H1 (cell line): ENCODE measurements around the gene COX5B. TPM values are rescaled to one million over a fixed set of nuclear protein-coding genes. Genes with fewer than 3 reads are reported as not detected.

Experiments
- CTCF ChIA-PET: fragments of 300-600 bp; sonication (Branson Sonifier 250); formaldehyde crosslinking; loops from one replicate; lab custom pipeline; 2021; ENCODE audit not compliant: partially characterized antibody; lab: Charles Lee
- POLR2A ChIA-PET: fragments of 300-600 bp; sonication (Branson Sonifier 250); formaldehyde crosslinking; loops from one replicate; lab custom pipeline; 2021; ENCODE audit warnings: inconsistent platforms; ENCODE audit not compliant: partially characterized antibody; lab: Charles Lee
- DNase-seq, 2 experiments: peaks; one replicate each; pipeline versions ENCODE4 v3.0.0 to v3.0.0-alpha.2; 2010 to 2022; ENCODE audit warnings: low spot score in 2 of 2, low read depth in 1 of 2, mixed read lengths in 1 of 2
- FAIRE-seq: peaks from 2 replicates; lab custom pipeline; 2011; peaks lifted over from hg19 to GRCh38; lab: Jason Lieb, UNC
- H2AFZ ChIP-seq: 2 replicates; pipeline ENCODE4 v1.8.1; 2012; ENCODE audit warnings: low read length, inconsistent platforms
- H2AK5ac ChIP-seq: 2 replicates; pipeline ENCODE4 v1.6.1; 2013; ENCODE audit warnings: low read depth, low read length
- H2BK120ac ChIP-seq: replicated peaks from 2 replicates; pipeline ENCODE3; 2013; ENCODE audit warnings: low read depth, low read length, inconsistent platforms
- H2BK12ac ChIP-seq: 2 replicates; pipeline ENCODE4 v1.6.1; 2013; ENCODE audit warnings: low read depth, low read length
- H2BK15ac ChIP-seq: 2 replicates; pipeline ENCODE4 v1.6.1; 2013; ENCODE audit warnings: low read length
- H2BK20ac ChIP-seq: 2 replicates; pipeline ENCODE4 v1.6.1; 2013; ENCODE audit warnings: low read length
- H2BK5ac ChIP-seq: 2 replicates; pipeline ENCODE4 v1.6.1; 2013; ENCODE audit warnings: low read depth, low read length
- H3K14ac ChIP-seq: 2 replicates; pipeline ENCODE4 v1.6.1; 2013; ENCODE audit warnings: inconsistent platforms; ENCODE audit not compliant: insufficient read length
- H3K18ac ChIP-seq: 2 replicates; pipeline ENCODE4 v1.6.1; 2013; ENCODE audit warnings: low read length; ENCODE audit errors: extremely low read depth
- H3K23ac ChIP-seq: 2 replicates; pipeline ENCODE4 v1.6.1; 2013; ENCODE audit warnings: inconsistent platforms; ENCODE audit not compliant: insufficient read length
- H3K23me2 ChIP-seq: 2 replicates; pipeline ENCODE4 v1.6.1; 2013; ENCODE audit warnings: low read depth, low read length
- H3K27ac ChIP-seq: 2 replicates; pipeline ENCODE4 v1.6.1; 2011; ENCODE audit warnings: low read depth, low read length, inconsistent platforms
- H3K27me3 ChIP-seq, 4 experiments: replicated peaks in 1 of 4; 1 replicate in 1 of 4; 2 replicates in 3 of 4; pipeline versions ENCODE4 v1.6.1 to v1.8.1; 2011 to 2013; ENCODE audit warnings: low read length in 3 of 4, mild to moderate bottlenecking in 3 of 4, inconsistent platforms in 2 of 4, mixed read lengths in 2 of 4, moderate library complexity in 1 of 4; ENCODE audit not compliant: control insufficient read depth in 3 of 4, insufficient read depth in 3 of 4; ENCODE audit errors: extremely low read depth in 1 of 4
- H3K36me3 ChIP-seq, 4 experiments: 2 replicates each; pipeline versions ENCODE4 v1.6.1 to v1.8.1; 2011 to 2013; ENCODE audit warnings: mild to moderate bottlenecking in 4 of 4, low read length in 3 of 4, moderate library complexity in 2 of 4, control low read depth in 1 of 4, inconsistent platforms in 1 of 4; ENCODE audit not compliant: insufficient read depth in 4 of 4, control insufficient read depth in 2 of 4
- H3K4ac ChIP-seq: replicated peaks from 2 replicates; pipeline ENCODE3; 2013; ENCODE audit warnings: low read length, low read depth, mixed read lengths, inconsistent platforms; ENCODE audit not compliant: insufficient read length
- H3K4me1 ChIP-seq, 4 experiments: replicated peaks in 1 of 4; 1 replicate in 1 of 4; 2 replicates in 3 of 4; pipeline versions ENCODE4 v1.6.1 to v1.8.1; 2011 to 2013; ENCODE audit warnings: low read length in 3 of 4, inconsistent platforms in 2 of 4, mixed read lengths in 1 of 4; ENCODE audit not compliant: insufficient read depth in 4 of 4, control insufficient read depth in 3 of 4
- H3K4me2 ChIP-seq, 2 experiments: 2 replicates each; pipeline versions ENCODE4 v1.6.1 to v1.8.1; 2011 to 2013; ENCODE audit warnings: low read depth in 2 of 2, low read length in 2 of 2, control low read depth in 1 of 2, inconsistent platforms in 1 of 2, mild to moderate bottlenecking in 1 of 2; ENCODE audit not compliant: insufficient read depth in 1 of 2
- H3K4me3 ChIP-seq, 4 experiments: fragments of 200-600, 300-600 bp in 1 of 4; sonication (generic), shearing (Covaris generic), sonication (Bioruptor Twin) in 1 of 4; 2 replicates each; pipeline versions ENCODE4 v1.5.1 to v1.8.1; 2011 to 2016; ENCODE audit warnings: low read length in 4 of 4, low read depth in 3 of 4, control low read depth in 2 of 4, inconsistent platforms in 2 of 4, mild to moderate bottlenecking in 2 of 4, mixed read lengths in 1 of 4, moderate library complexity in 1 of 4; ENCODE audit not compliant: insufficient read depth in 2 of 4; ENCODE audit errors: extremely low read depth in 1 of 4
- H3K56ac ChIP-seq: replicated peaks from 2 replicates; pipeline ENCODE3; 2013; ENCODE audit warnings: low read depth, mild to moderate bottlenecking, mixed read lengths, low read length, inconsistent platforms; ENCODE audit not compliant: insufficient read length
- H3K79me1 ChIP-seq: 2 replicates; pipeline ENCODE4 v1.6.1; 2013; ENCODE audit warnings: low read depth, low read length, control low read depth
- H3K79me2 ChIP-seq, 2 experiments: 2 replicates each; pipeline versions ENCODE4 v1.6.1 to v1.8.1; 2012 to 2013; ENCODE audit warnings: low read length in 2 of 2, mild to moderate bottlenecking in 2 of 2, inconsistent platforms in 1 of 2; ENCODE audit not compliant: insufficient read depth in 2 of 2, control insufficient read depth in 1 of 2
- H3K9ac ChIP-seq, 4 experiments: replicated peaks in 1 of 4; 1 replicate in 1 of 4; 2 replicates in 3 of 4; pipeline versions ENCODE4 v1.6.1 to v1.8.1; 2011 to 2013; ENCODE audit warnings: low read depth in 3 of 4, low read length in 3 of 4, control low read depth in 2 of 4, mild to moderate bottlenecking in 2 of 4, moderate library complexity in 2 of 4, inconsistent platforms in 1 of 4; ENCODE audit errors: extremely low read depth in 1 of 4
- H3K9me3 ChIP-seq, 2 experiments: 2 replicates each; pipeline versions ENCODE4 v1.6.1 to v1.8.1; 2012 to 2013; ENCODE audit warnings: mild to moderate bottlenecking in 2 of 2, moderate library complexity in 2 of 2, control low read depth in 1 of 2, inconsistent platforms in 1 of 2, low read depth in 1 of 2, low read length in 1 of 2, mixed read lengths in 1 of 2; ENCODE audit not compliant: insufficient read depth in 2 of 2
- H4K20me1 ChIP-seq, 2 experiments: replicated peaks in 1 of 2; 2 replicates each; pipeline versions ENCODE3 to v1.8.1; 2011 to 2013; ENCODE audit warnings: inconsistent platforms in 2 of 2, low read length in 2 of 2, mild to moderate bottlenecking in 1 of 2; ENCODE audit not compliant: insufficient read depth in 2 of 2, control insufficient read depth in 1 of 2
- H4K5ac ChIP-seq: 2 replicates; pipeline ENCODE4 v1.6.1; 2013; ENCODE audit warnings: low read length, low read depth, mixed read lengths, inconsistent platforms; ENCODE audit not compliant: insufficient read length
- H4K8ac ChIP-seq: 2 replicates; pipeline ENCODE4 v1.8.0; 2013; ENCODE audit warnings: mild to moderate bottlenecking, moderate library complexity, low read length, inconsistent platforms; ENCODE audit not compliant: insufficient read depth; ENCODE audit errors: extremely low read depth
- H4K91ac ChIP-seq: replicated peaks from 2 replicates; pipeline ENCODE3; 2013; ENCODE audit warnings: low read length, mixed read lengths, inconsistent platforms; ENCODE audit not compliant: insufficient read length
- HDAC2 ChIP-seq, 2 experiments: fragments of 300-600 bp in 1 of 2; sonication (generic) in 1 of 2; IDR thresholded peaks; 2 replicates each; pipeline ENCODE4 v1.6.1; 2011 to 2012; ENCODE audit warnings: low read depth in 2 of 2, low read length in 2 of 2, mild to moderate bottlenecking in 2 of 2, moderate library complexity in 2 of 2, borderline replicate concordance in 1 of 2, inconsistent platforms in 1 of 2
- TBP ChIP-seq: IDR thresholded peaks from 2 replicates; pipeline ENCODE4 v1.6.1; 2011; ENCODE audit warnings: low read depth, low read length, improper control_type of control experiment
- WGBS, 2 experiments: shearing (Covaris generic) in 1 of 2; methylation state at CpG; one replicate each; pipeline versions ENCODE4 v1.1.6 to v1.1.7; 2013 to 2015; ENCODE audit warnings: low lambda C conversion rate in 2 of 2, mixed read lengths in 2 of 2, inconsistent platforms in 1 of 2, low coverage in 1 of 2, missing lambda C conversion rate in 1 of 2; ENCODE audit not compliant: insufficient replicate concordance in 2 of 2, insufficient coverage in 1 of 2, insufficient read length in 1 of 2; ENCODE audit errors: extremely low coverage in 1 of 2, missing lambda C conversion rate in 1 of 2; 5-methylcytosine and 5-hydroxymethylcytosine counted together
- polyA plus RNA-seq, 7 experiments: library from polyadenylated mRNA; depleted of rRNA in 3 of 7; stranded (reverse) in 5 of 7; unstranded in 2 of 7; fragments of >200 nt in 5 of 7; fragments of 200-250 nt in 2 of 7; gene quantifications; 1 replicate in 5 of 7; 2 replicates in 1 of 7; 4 replicates in 1 of 7; pipeline versions ENCODE4 v1.2.1 to v1.2.3, GENCODE V29; 2011 to 2013; ENCODE audit warnings: missing spikeins in 2 of 7, mixed read lengths in 2 of 7
- total RNA-seq: library from RNA; stranded (reverse); fragmentation: NEBNext Ultra II Directional; extraction: Animal tissue kit (Norgen Biotek cat#: 25700); gene quantifications from 2 replicates; pipeline ENCODE4 v1.2.1, GENCODE V29; 2021

Gene COX5B
- total and polyA plus RNA-seq, 2 of the 8 experiments (the other 6 are each of a cell fraction or from before 2014, with no cell fraction given), result 233 to 468 TPM

DNA sequence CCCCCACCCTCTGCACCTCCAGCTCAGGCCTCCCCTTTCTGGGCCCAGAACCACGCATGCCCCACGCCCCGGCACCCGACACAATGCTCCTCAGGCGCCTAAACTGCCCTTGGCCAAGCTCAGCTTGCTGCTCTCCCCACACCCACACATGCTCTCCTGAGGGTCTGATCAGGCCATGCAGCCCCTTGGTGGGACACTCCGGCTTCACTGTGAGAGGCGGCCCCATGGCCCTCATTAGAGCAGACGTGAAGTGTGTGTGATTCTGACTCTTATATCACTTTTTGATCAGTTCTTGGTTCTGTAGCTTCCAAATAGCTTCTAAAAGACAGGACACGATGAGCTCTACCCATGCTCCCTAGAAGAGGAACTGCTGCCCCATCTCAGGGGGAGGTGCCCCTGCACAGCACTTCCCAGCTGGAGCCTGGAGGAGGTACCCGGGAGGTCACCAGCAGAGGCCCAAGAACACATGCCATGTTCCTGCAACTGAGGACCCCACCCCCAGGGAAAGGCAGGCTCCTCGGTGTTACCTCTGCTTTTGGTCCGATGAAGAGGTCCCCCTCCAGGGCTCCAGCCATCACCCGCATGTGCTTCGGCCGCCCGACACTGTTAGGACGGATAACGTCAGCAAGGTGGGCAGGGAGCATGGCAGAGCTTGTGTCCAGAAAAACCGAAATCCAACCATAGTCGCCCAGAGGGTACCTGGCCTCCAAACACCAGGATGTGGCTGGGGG lies 14.3 kb downstream of the COX5B start:
- Histone ChIP-seq H2AK5ac (no peak overlapping the region), H3K56ac (no peak overlapping the region), H3K4me2 (no peak overlapping the region), H2BK120ac (no peak overlapping the region), H3K23me2 (peaks cover 7% of the 10 kb centered on the region), H4K5ac (no peak overlapping the region), H3K27me3 (no peaks in the 10 kb centered on the region), H4K91ac (no peak overlapping the region), H4K8ac (no peak overlapping the region), H3K36me3 (peaks cover 3 to 17% (median 7%) of the 10 kb centered on the region in 4 experiments; a peak in 5 of 8 replicates), H3K79me2 (peaks cover 0 to 25% of the 10 kb centered on the region in 2 experiments; a peak in 2 of 4 replicates), H2BK12ac (no peak overlapping the region), H4K20me1 (peaks cover 0 to 13% of the 10 kb centered on the region in 2 experiments), H2BK5ac (no peak overlapping the region), H3K18ac (no peak overlapping the region), H3K4ac (no peak overlapping the region), H3K79me1 (peaks cover 8% of the 10 kb centered on the region), H3K9me3 (no peaks in the 10 kb centered on the region), H3K4me3 (no peak overlapping the region), H3K9ac (no peak overlapping the region; a peak in 1 of 7 replicates), H3K14ac (no peak overlapping the region), H3K27ac (no peak overlapping the region), H2BK20ac (no peak overlapping the region), H2BK15ac (no peak overlapping the region), H3K4me1 (peaks cover 0 to 9% (median 7%) of the 10 kb centered on the region in 4 experiments; a peak in 4 of 7 replicates), H3K23ac (no peak overlapping the region), H2AFZ (no peak overlapping the region)
- no peak for DNase-seq
- TF ChIP-seq HDAC2 (IDR thresholded peaks at IDR 0.05; ENCODE audit: borderline replicate concordance in 1 of 2, low read depth in 2 of 2, low read length in 2 of 2), result no peak
- TF ChIP-seq TBP, result no peak
- FAIRE-seq, result no peak
- WGBS, 2 experiments, result 89% methylated on average over 20 of the region's 20 CpGs; no CpG with 5 or more reads in 1 of the 2 experiments
- CTCF ChIA-PET, result interaction anchor here (0.8 to 8.2 kb wide), 6 partner anchors 8 to 70 kb away, joined by 3 to 132 read pairs (median 18); partner anchors contain the start of gene COX5B
- POLR2A ChIA-PET, result interaction anchor here (0.7 to 7.9 kb wide), 4 partner anchors 8 to 38 kb away, joined by 3 to 102 read pairs (median 37); partner anchors contain the start of gene COX5B
